Activated T-cell treated with anti-CD3 and anti-CD28 coated beads for 48 hours (primary cell): Measurements from ENCODE around the gene OR6C75.
"Not testable (repeated sequence)": the region's sequence is repeated elsewhere in the genome, so short reads cannot be mapped to it uniquely, and the experiment has no call there.

Experiments
- DNase-seq: peaks from one replicate; pipeline ENCODE4 v3.0.0-alpha.2; 2020; ENCODE audit warnings: low read depth

OR6C75 gene

DNA sequence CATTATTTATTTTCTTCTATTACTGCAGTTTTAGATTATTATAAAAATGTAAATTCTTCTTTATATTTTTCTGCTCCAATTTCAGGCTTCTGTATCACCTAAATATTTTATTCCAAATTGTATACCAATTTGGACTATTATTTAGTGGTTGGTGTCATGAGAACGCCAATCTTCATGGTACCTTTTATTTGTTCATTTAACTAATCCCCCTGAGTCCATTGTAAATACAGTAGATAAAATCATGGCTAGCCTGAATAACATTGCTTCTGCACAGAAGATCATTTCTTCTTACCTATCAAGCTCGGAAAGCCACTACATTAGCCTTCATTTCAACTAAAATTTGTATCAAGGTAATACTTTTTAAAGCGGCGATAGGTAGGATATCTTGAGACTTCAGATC, at the start of gene OR6C75:
Gene OR6C75, plus strand, starts transcription at position 301 of the 400 bp plus-strand sequence. CDS start 2,136 bp downstream, outside the sequence.
- no peak for DNase-seq

DNA sequence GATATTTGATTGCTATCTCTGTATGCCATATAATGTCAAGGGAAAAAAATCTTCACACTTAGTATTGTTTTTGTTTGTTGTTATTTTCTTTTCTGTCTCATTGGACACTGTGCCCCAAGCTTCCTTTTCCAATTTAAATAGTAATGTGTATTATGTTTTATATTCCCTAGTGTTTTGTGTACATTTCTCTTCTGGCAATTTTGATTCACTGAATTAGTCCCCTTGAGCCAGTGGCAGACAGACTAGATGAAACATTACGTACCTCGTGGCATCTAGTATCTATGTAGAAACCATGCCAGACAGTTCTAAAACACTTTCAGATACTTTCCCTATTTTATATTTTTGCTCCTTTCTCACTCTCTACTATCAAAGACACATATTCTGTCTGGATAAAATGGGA, 48.7 kb upstream of the OR6C75 start, which contains the start of gene OR6C1:
Gene OR6C1, plus strand, starts transcription at position 301 of the 400 bp plus-strand sequence. CDS start 6,257 bp downstream, outside the sequence.
- DNase-seq = no peak

DNA sequence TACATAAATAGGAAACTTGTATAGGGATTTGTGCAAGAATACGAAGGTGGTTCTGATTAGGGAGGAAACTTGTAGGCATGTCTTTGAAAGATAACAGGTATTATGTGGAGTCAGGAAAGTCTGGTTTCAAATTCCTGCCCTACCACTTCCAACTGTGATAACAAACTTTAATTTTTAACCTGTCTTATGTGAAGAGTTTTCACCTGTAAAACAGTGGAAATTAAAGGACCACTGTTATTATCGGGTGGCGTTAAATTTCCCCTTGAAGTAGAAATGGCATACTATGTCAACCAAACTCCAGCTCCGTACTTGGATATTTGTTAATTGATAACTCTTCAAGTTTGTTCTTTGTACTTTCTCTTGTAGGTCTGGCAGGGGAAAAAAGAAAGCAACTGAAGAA, 42.6 kb upstream of the OR6C75 start:
- DNase-seq = no peak

DNA sequence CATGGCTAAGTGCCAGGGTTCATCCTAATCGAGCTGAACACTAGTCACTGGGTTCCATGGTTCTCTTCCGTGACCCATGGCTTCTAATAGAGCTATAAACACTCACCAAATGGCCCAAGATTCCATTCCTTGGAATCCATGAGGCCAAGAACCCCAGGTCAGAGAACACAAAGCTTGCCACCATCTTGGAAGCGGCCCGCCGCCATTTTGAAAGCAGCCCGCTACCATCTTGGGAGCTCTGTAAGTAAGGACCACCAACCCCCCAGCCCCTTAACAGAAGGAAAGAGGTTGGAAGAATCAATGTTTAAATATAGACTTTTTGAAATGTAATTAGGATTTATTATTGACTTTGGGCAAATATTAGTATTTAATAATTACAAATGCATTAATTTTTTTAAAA, 37.0 kb upstream of the OR6C75 start:
- not testable (repeated sequence) for DNase-seq

DNA sequence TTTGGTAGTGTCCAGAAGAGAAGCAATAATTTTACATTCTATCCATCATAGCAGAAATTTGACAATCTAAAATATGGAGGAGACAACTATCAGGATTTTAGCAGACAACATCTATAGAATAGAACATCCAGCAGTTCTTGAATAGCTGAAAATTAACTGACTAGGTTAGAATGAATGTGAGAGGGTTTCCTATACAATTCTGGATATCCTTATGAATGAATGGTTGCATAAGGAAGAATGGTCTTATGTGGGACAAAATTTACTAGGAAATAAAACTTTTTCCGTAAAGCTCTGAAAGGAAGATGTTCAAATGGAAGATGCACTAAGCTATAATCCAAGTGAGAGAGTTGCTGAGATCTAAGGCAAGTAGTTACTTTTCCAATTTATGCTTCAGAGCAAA, 32.3 kb upstream of the OR6C75 start, which contains the start of gene OR6C3:
Gene OR6C3, plus strand, starts transcription at position 301 of the 400 bp plus-strand sequence. CDS start 955 bp downstream, outside the sequence.
- DNase-seq = no peak

DNA sequence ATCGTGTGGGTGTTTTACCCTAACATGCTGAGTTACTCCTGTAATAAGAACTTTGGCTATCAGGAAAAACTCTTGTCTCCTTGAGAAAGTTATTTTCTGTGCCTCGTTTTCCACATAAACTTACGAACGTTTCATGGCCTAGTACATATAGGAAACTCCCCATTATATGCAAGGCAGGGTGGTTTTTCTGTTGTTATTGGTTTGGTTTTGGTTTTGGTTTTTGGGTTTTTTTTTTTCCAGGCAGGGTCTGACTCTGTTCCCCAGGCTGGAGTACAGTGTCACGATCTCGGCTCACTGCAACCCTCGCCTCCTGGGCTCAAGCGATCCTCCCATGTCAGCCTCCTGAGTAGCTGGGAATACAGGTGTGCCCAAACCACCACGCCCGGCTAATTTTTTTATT, 26.8 kb upstream of the OR6C75 start:
- no peak for DNase-seq

DNA sequence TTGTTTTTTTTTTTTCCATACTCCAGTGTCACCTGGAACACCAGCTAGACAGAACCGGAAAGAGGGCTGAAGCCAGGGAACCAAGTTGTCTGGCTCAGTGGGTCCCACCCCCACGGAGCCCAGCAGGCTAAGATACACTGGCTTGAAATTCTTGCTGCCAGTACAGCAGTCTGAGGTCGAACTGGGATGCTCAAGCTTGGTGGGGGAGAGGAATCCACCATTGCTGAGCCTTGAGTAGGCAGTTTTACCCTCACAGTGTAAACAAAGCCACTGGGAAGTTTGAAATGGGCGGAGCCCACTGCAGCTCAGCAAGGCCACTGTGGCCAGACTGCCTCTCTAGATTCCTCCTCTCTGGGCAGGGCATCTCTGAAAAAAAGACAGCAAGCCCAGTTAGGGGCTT, 7.4 kb upstream of the OR6C75 start:
- not testable (repeated sequence) for DNase-seq

DNA sequence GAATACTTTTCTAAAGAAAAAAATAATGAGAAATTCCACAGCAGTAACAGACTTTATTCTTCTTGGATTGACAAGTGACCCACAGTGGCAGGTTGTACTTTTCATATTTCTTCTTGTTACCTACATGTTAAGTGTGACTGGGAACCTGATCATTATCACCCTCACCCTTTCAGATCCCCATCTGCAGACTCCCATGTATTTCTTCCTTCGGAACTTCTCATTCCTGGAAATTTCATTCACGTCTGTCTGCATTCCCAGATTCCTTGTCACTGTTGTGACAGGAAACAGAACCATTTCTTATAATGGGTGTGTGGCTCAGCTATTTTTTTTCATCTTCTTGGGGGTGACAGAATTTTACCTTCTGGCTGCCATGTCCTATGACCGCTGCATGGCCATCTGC, 2.3 kb downstream of the OR6C75 start:
- no peak for DNase-seq

DNA sequence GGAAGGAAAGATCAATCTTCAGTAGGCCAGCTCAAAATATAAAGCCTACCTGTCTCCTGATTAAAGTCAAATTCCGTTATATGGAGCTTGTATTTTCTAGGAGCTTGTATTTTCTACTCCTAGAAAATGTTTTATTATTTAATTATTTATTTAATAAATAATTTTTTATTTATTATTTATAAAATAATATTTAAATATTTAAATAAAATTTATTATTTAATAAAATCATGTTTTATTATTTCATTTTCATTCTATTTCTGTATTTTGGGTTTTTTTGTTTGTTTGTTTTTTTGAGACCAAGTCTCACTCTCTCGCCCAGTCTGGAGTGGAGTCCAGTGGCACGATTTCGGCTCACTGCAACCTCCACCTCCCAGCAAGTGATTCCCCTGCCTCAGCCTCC, 9.7 kb downstream of the OR6C75 start:
- DNase-seq = no peak

DNA sequence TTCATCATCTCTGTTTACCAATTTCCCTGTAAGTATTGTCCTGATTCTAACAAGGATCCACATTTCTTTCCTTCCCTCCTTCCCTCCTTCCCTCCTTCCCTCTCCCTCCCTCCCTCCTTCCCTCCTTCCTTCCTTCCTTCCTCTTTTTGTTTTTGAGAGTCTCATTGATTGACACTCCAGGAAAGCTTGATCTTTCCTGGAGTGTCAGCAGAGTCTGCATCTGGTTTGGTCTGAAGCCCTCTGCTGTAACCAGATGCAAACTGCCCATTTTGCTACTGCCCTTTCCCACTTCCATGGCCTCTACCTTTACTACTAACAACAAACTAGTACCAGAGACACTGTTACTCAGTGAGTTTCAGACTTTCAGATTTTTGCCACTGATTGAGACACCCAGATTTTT, 23.1 kb downstream of the OR6C75 start:
- no peak for DNase-seq

DNA sequence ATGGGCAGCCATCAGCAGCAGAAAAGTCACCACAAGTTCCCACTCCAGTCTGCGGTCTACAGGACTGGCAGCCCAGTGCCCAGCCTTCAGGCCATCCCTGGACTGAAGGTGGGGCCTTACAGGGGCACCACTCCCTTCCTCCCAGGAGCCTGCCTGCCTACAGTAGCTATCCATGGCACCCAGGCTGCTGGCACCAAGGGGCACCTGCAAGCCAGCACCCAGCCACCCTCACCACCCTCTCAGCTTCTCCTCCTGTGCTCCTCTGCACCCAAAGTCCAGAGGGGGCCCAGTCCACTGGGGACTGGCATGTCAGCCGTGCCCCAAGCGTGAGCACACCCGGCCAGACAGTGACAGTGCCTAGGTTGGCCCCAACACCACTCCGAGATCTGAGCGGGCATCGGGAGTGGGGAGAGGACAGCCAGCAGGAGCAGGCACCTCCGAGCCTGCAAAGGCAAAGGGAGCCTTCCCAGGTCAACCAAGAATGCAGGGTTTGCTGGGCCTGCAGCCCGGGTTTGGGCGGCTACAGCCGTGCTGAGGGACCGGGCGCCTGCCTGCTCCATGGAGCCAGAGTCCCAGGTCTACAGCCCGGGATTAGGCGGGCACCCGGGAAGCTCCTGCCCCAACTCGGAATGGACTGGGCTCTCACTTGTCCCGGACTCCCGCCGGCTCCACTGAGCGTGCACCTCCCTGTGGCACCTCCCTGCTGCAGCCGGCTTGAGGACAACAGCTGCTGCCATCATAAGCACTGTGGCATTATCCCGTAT, 29.4 kb downstream of the OR6C75 start:
- no peak for DNase-seq

DNA sequence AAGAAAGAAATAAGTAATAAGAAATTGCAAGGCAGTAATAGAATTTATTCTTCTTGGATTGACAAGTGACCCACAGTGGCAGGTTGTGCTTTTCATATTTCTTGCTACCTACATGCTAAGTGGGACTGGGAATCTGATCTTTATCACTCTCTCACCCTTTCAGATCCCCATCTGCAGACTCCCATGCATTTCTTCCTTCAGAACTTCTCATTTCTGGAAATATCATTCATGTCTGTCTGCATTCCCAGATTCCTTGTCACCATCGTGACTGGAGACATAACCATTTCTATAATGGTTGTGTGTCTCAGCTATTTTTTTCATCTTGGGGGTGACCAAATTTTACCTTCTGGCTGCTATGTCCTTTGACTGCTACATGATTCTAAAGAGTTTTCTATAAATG, 33.6 kb downstream of the OR6C75 start:
- DNase-seq = no peak

DNA sequence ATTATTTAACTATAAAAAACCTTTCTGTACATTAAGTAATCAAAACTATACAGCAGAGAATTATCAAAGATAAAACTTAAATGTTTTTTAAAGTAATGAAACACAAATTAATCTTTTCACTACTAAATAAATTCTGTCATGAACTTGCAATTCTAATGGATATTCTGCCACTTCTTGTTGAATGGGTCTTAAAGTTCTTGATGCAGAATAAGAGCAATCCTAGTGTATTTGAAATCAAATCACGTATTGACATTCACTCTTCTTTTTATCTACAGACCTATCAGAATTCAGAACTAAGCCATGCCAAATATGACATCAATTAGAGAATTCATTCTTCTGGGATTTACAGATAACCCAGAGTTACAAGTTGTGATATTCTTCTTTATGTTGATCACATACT, 37.5 kb downstream of the OR6C75 start, which contains the start of gene OR6C65:
Gene OR6C65, plus strand, starts transcription at position 301 of the 400 bp plus-strand sequence. Its CDS starts 0 bp downstream, at position 301.
- no peak for DNase-seq

DNA sequence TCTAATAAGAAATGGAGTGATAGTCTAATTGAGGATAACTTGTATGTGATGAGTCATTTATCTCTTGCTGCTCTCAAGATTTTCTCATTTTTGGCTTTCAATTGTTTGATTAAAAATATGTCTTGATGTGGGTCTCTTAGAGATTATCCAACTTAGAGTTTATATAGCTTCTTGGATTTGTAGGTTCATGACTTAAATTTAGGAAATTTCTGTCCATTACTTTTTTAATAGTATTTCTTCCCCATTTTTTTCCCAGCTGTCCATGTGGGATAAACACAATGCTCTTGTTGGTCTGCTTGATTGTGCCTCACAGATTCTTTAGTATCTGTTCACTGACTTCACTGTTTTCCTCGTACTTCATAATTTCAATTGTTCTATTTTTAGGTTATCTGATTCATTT, 45.1 kb downstream of the OR6C75 start:
- no peak for DNase-seq

DNA sequence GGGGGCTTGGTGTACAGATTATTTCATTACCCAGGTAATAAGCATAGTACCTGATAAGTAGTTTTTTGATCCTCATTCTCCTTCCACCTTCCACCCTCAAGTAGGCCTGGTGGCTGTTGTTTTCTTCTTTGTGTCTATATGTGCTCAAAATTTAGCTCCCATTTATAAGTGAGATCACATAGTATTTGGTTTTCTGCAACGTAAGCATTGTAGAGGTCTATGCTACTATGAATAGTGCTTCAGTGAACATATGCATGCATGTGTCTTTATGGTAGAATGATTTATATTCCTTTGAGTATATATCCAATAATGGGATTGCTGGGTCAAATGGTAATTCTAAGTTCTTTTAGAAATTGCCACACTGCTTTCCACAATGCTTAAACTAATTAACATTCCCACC, 46.4 kb downstream of the OR6C75 start:
- not testable (repeated sequence) for DNase-seq

DNA sequence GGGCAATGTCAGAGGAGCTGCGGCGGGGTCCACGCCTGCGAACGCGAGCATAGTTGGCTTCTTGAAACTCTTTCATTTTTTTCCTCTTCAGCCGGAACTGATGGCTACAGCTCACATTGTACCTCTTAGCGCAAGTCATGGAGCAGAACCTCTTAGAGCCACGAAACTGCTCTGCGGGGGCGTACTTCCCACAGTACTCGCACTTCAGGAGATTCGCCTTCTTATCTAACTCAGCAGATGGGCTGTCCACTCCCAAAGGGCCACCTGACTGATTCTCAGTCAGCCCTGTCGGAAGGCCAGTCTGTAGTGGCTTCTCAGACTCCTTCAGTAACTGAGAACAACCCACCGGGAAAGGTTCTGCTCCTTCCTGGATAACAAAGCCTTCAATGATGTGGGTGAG, 49.4 kb downstream of the OR6C75 start:
- DNase-seq = not testable (repeated sequence)

DNA sequence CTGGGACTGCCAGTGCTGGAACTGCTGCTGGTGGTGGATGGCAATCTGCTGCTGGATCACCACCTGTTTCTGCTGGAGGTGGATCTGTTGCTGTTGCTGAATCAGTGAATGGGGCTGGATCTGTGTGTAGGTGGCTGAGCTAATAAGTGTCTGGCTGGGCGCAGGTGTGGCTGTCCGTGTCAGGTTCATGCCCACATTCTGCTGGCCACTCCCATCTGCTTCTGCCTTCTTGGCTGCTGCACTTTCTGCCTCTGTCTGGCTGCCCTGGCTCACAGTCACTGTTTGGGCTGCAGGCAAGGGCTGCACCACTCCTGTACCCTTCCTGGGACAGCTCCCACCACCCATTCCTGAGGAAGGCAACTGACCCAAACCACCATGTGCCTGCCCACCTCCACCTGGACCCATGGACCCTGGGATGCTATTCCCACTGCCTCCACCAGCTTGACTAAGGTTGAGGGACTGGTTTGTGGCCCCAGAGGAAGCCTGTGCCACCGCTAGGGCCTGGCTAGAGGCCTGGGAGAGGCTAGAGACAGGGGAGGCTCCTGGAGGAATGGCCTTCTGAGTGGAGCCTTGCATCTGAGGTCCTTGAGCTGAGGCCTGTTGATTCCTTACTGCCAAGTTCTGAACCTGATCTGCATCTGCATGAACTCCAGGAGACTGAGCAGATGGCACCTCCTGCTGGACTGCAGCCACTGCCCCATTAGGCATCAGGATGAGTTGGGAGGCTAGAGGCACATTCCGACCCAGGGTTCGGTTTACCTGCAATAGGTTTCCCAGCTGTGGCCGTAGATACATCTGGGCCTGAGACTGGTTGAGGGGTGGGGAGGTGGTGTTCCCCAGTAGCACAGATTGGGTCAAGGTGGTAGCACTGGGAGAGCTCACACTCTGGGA, 51.0 kb downstream of the OR6C75 start:
- not testable (repeated sequence) for DNase-seq

DNA sequence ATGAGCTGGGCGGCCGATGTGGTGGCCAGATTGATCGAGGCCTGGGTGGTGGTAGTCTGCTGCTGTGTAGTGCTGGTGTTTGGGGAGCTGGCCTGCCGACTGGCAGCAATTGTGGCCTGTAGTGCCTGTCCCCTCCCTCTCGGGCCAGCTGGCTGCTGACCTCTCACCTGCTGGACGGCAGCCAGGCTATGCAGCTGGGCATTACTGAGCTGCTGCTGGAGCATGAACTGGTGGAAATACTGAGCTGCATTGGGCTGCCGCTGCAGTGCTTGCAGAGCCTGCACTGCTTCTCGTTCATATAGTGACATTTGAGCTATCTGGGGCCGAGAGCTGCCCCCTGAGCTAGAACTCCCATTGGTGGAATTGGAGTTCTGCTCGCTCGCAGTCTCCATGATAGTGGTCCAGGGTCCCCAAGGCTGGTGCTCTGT, 51.6 kb downstream of the OR6C75 start:
- DNase-seq = not testable (repeated sequence)

DNA sequence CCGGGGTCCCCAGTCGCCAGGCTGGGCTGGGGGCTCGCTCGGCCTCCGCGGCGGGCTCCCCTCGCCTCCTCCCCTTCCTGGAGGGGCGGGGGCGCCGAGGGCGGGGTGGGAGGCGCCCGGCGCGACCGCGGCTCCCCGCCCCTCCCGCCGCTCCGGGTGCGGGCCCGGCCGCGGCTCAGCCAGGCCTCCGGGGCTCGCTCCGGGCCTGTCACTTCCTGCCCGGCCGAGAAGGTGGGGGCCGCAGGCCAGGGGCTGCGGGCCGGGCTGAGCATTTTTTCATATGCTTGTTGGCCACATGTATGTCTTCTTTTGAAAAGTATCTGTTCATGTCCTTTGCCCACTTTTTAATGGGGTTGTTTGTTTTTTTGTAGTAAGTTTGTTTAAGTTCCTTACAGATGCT, 52.1 kb downstream of the OR6C75 start:
- DNase-seq = not testable (repeated sequence)

DNA sequence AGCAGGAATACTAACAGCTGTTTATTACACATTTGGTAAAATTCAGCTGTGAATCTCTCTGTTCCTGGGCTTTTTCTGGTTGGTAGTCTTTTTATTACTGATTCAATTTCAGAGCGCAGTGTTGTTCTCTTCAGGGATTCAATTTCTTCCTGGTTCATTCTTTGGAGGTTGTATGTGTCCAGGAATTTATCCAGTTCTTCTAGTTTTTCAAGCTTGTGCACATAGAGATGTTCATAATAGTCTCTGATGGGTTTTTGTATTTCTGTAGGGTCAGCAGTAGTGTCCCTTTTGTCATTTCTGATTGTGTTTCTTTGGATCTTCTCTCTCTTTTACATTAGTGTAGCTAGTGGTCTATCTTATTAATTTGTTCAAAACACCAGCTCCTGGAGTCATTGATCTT, 54.2 kb downstream of the OR6C75 start:
- DNase-seq = no peak
